Measurements from ENCODE around the gene CALML5.

Gene CALML5

GRCh38 chr10:5506246-5506645, 6.9 kb upstream of the CALML5 start:
- TF ChIP-seq EP300 (IDR thresholded peaks at IDR 0.05; ENCODE audit: borderline replicate concordance), result no peak
- TF ChIP-seq TAF1 (IDR thresholded peaks at IDR 0.05; ENCODE audit: low read depth), result no peak
- TF ChIP-seq EGR1 (IDR thresholded peaks at IDR 0.05), result no peak
- no peak for TF ChIP-seq NFIC (IDR thresholded peaks at IDR 0.05)
- no peak for TF ChIP-seq ZBTB7A (IDR thresholded peaks at IDR 0.05; ENCODE audit: low read depth)
- no peak for TF ChIP-seq USF1 (IDR thresholded peaks at IDR 0.05)
- TF ChIP-seq CREB1 (IDR thresholded peaks at IDR 0.05; ENCODE audit: low read depth), result no peak
- no peak for TF ChIP-seq YY1 (IDR thresholded peaks at IDR 0.05; ENCODE audit: low read depth)
- TF ChIP-seq FOXM1 (IDR thresholded peaks at IDR 0.05; ENCODE audit: borderline replicate concordance, low read depth), result no peak

GRCh38 chr10:5504146-5505072, 5.0 kb upstream of the CALML5 start:
- TF ChIP-seq RAD21 (IDR thresholded peaks at IDR 0.05; ENCODE audit: low read depth) (no peak), YY1 (IDR thresholded peaks at IDR 0.05; ENCODE audit: low read depth) (no peak), CREB1 (IDR thresholded peaks at IDR 0.05; ENCODE audit: low read depth) (no peak), ZBTB7A (IDR thresholded peaks at IDR 0.05; ENCODE audit: low read depth) (no peak), EGR1 (IDR thresholded peaks at IDR 0.05) (no peak), MAX (IDR thresholded peaks at IDR 0.05) (no peak), TCF12 (IDR thresholded peaks at IDR 0.05; ENCODE audit: low read depth) (no peak)

GRCh38 chr10:5503477-5503835, 4.1 kb upstream of the CALML5 start:
- TF ChIP-seq CEBPB (IDR thresholded peaks at IDR 0.05), result no peak
- 0 out of 2 replicates have a peak, but pooled peaks have one; percentile 16 for TF ChIP-seq USF1 (IDR thresholded peaks at IDR 0.05)
- TF ChIP-seq CREB1 (IDR thresholded peaks at IDR 0.05; ENCODE audit: low read depth), result no peak
- TF ChIP-seq EP300 (IDR thresholded peaks at IDR 0.05; ENCODE audit: borderline replicate concordance), result peak; percentile 54; the same call in 1 of the 2 replicates
- TF ChIP-seq NFIC (IDR thresholded peaks at IDR 0.05), result peak; percentile 72
- peak; percentile 79 for TF ChIP-seq MAX (IDR thresholded peaks at IDR 0.05)
- peak; percentile 39; the same call in 1 of the 2 replicates for TF ChIP-seq RAD21 (IDR thresholded peaks at IDR 0.05; ENCODE audit: low read depth)
- peak; percentile 81 for TF ChIP-seq TCF12 (IDR thresholded peaks at IDR 0.05; ENCODE audit: low read depth)

- no peak for TF ChIP-seq USF1 (IDR thresholded peaks at IDR 0.05)
- TF ChIP-seq NFIC (IDR thresholded peaks at IDR 0.05), result no peak
- TF ChIP-seq CEBPB (IDR thresholded peaks at IDR 0.05), result no peak
- no peak for TF ChIP-seq ZBTB7A (IDR thresholded peaks at IDR 0.05; ENCODE audit: low read depth)
- no peak for TF ChIP-seq MAX (IDR thresholded peaks at IDR 0.05)
- no peak for TF ChIP-seq EGR1 (IDR thresholded peaks at IDR 0.05)
- no peak for TF ChIP-seq FOXM1 (IDR thresholded peaks at IDR 0.05; ENCODE audit: borderline replicate concordance, low read depth)
- TF ChIP-seq TAF1 (IDR thresholded peaks at IDR 0.05; ENCODE audit: low read depth), result no peak
- TF ChIP-seq CREB1 (IDR thresholded peaks at IDR 0.05; ENCODE audit: low read depth), result no peak
- no peak for TF ChIP-seq REST (IDR thresholded peaks at IDR 0.05; ENCODE audit: low read depth)
- TF ChIP-seq RAD21 (IDR thresholded peaks at IDR 0.05; ENCODE audit: low read depth), result no peak
- TF ChIP-seq YY1 (IDR thresholded peaks at IDR 0.05; ENCODE audit: low read depth), result no peak
- no peak for TF ChIP-seq EP300 (IDR thresholded peaks at IDR 0.05; ENCODE audit: borderline replicate concordance)
Measured at GRCh38 chr10:5502571-5503476, 3.5 kb upstream of the CALML5 start.

- no peak for TF ChIP-seq MAX (IDR thresholded peaks at IDR 0.05)
- no peak for TF ChIP-seq TAF1 (IDR thresholded peaks at IDR 0.05; ENCODE audit: low read depth)
- no peak for TF ChIP-seq REST (IDR thresholded peaks at IDR 0.05; ENCODE audit: low read depth)
- no peak for TF ChIP-seq ZBTB7A (IDR thresholded peaks at IDR 0.05; ENCODE audit: low read depth)
- no peak for TF ChIP-seq EP300 (IDR thresholded peaks at IDR 0.05; ENCODE audit: borderline replicate concordance)
- no peak for TF ChIP-seq CEBPB (IDR thresholded peaks at IDR 0.05)
- no peak for TF ChIP-seq TEAD4 (IDR thresholded peaks at IDR 0.05)
Measured at GRCh38 chr10:5502061-5502521, 2.7 kb upstream of the CALML5 start.
